Measurements from ENCODE around the gene GLT1D1.

- TF ChIP-seq TAF1 (IDR thresholded peaks at IDR 0.05; ENCODE audit: borderline replicate concordance, insufficient read depth, low read length) (no peak), POLR2AphosphoS5 (IDR thresholded peaks at IDR 0.05; ENCODE audit: low read depth, low read length) (no peak), REST (IDR thresholded peaks at IDR 0.05; ENCODE audit: insufficient read depth in 1 of 2, low read depth in 2 of 2, low read length in 2 of 2) (no peak), FOXP2 (optimal IDR thresholded peaks at IDR 0.05; ENCODE audit: borderline replicate concordance, extremely low read depth, extremely low read length, insufficient read depth) (no peak), SIN3A (IDR thresholded peaks at IDR 0.05; ENCODE audit: borderline replicate concordance, insufficient read depth, low read length) (no peak)
Measured at GRCh38 chr12:128971802-128972201, 118.5 kb downstream of the GLT1D1 start.

All from PFSK-1 (cell line).